Stimulated activated CD8-positive, alpha-beta memory T cell treated with anti-CD3 and anti-CD28 coated beads, Interleukin-2, amount 100 ng/mL, for 1 hour (primary cell): ENCODE data around the gene RAPGEF4.

Source experiments
- DNase-seq, 2 donors: peaks; one replicate each; pipeline ENCODE4 v3.0.0-alpha.2; 2020; ENCODE audit warnings: low read depth in 2 of 2

Gene RAPGEF4

DNA sequence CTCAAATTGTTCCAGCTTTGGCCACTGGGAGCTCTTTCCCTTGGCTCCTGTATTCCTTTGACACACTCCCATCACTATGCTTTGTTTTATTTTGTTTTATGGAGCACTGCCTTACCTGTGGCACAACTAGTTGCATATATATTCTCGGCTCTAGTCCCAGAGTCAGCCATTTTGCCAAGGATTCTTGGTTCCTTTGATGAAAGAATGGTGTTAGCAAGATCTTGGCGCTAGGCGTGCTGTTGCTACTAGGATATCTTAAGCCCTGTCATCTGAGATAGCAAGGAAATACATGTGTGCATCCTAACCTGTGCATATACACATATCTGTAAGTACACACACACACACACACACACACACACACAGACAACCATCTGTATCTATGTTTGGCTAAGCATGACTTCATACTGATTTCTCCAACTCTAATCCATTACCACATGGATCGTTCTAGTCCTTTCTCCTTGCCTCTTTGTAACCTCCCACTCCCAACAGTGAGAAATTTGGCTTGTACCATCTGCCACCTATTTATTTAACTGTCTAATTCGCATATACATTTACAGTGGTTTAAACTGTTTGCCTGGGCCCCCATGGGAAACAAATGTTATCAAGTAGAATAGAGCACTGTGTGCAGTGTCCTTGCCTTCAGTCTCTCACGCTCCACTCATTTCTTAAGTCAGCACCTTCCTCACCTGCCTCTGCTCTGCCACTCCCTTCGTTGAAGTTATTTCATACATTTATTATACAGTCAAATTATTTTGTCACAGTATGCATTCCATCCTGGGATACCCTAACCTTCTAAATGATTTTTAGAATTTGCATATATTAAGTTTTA is 202.5 kb downstream of the RAPGEF4 start:
- no peak for DNase-seq

DNA sequence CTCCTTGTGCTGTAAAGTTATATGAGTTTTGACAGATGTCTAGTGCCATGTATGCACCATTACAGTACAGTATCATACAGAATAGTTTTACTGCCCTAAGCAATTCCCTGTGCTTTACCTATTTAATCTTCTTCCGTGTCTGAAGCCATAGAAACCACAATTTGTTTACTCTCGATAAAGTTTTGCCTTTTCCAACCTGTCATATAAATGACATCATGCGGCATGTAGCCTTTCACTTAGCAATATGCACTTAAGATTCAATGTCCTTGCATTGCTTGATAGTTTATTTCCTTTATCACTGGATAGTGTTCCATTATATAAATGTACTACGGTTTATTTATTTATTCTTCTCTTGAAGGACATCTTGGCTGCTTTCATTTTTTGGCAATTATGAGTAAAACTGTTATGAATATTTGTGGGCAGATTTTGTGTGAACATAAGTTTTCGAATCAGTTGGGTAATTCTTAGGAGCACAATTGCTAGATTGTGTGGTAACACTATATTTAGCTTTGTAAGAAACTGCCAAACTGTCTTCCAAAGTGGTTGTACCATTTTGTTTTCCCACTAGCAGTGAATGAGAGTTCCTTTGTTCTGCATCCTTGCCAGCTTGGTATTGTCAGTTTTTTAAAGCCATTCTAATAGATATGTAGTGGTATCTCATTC is 203.2 kb downstream of the RAPGEF4 start:
- DNase-seq = no peak

DNA sequence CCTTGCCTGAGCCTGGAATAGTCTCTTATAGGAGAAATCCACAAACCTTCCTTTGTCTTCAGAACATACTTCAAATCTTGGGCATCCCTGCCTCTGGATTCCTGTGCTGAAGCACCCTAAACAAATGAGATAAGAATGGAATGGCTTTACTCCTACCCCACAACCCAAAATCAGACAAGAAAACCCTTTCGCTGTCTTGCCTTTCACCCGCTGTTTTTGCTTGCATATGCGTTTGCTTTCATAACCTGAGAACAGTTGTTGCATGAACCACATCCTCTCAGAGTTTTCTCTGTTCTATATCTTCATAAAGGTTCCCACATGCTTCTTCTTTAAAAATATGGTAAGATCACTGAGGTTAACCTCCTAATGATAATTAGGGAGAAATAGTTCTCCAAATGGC is 207.9 kb downstream of the RAPGEF4 start:
- DNase-seq = no peak

DNA sequence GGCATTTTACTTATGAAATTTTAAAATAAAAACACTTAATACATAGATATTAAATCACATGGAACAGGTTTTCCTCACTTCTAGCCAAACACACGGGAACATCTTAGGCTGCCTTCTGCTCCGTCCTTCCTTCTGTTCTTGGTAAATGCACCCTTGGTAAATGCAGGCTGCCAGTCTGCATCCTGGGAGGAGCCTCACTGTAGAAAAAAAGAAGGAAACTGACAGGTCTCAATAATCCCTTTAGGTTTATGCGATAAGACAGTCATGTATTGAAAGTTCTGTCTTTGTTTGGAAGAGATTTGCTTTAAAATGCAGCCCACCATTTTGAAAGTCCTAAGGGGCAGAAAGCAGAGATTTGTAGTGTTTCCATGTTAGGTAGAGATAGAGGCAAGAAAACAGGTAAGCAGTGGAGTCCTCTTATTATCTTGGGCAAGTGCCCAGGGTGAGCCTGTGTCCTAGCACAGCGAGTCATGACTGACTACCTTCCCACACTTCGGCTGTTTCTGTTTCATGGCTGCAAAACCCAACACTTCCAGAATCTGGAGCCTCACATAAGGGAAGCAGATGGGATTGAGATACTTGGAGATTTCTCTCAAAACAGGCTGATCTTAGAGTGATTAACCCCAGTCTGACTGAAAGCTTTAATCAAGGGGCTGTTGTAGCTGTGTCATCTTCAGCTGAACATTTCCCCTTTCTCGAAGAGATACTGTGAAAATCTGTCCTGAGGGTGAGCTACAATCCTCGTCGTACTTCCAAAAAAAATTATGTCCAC is 208.6 kb downstream of the RAPGEF4 start:
- DNase-seq = no peak

DNA sequence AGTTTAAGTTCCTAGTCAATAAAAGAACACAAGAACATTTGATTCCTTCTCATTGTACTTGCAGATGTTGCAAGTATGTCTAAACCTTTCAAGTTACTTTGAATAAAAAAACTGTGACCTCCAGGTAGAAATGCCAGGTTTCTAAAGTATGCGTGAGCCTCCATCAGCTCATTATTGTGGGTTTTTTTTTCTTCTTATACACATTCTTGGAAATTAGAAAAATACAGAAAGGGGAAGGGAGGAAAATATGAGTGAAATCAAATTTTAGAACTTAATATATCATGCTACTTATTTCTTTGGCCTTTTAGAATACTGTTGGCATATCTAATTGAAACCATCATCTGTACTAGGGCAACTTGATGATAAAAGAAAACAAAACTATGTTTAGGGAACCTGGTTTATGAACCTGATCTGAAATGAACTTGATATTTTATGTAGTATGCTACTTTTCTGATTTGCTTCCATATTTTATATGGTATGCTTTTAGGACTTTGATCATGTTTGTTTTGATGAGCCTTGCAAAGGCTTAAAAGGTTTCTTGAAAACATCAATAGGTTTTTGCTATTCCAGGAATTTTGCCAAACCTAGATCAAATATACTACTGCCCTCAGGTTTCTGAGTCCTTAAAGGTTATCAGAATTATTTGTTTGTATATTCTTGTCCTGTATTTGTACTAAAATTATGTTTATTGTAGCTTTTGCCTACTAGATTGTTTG is 209.3 kb downstream of the RAPGEF4 start:
- no peak for DNase-seq

DNA sequence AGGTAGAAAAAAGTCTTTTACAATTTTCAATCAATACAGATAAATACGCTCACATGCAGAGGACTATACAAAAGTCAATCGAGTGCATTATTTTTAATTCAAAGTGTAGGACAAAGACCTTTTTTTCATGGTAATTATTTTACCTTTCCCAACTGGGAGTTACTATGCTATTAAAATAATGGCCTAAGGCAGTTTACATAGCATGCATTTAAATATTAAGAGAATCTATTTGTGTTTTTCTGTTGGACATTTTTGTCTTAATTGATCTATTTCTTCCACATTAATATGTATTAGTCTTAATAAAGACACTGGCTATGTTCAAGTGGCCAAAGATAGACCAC is 209.8 kb downstream of the RAPGEF4 start:
- DNase-seq = no peak

GRCh38 chr2:172947461-172948153 is 212.0 kb downstream of the RAPGEF4 start:
- DNase-seq = no peak

DNA sequence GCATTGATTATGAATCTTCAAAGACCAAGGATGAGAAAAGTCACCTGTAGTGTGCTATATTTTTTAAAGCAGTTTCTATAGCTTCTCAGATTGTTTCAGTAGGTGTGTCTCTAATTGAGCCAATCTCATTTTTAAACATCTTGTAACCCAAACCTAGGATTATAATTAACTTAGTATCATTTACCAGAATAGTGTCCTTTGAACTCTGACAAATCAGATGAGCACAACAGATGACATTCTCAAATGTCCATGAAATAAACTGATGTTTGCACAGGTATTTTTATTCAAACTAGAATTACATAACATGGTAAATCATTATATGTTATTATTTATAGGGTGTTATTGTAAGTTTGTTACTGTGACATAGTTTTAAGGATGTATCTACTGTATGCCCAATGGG is 213.9 kb downstream of the RAPGEF4 start:
- no peak for DNase-seq

- DNase-seq = no peak
Measured at GRCh38 chr2:172950565-172950964, 214.9 kb downstream of the RAPGEF4 start.

- DNase-seq = no peak
Measured at GRCh38 chr2:172951554-172951953, 215.9 kb downstream of the RAPGEF4 start.

GRCh38 chr2:172953411-172953810 is 217.8 kb downstream of the RAPGEF4 start:
- no peak for DNase-seq

DNA sequence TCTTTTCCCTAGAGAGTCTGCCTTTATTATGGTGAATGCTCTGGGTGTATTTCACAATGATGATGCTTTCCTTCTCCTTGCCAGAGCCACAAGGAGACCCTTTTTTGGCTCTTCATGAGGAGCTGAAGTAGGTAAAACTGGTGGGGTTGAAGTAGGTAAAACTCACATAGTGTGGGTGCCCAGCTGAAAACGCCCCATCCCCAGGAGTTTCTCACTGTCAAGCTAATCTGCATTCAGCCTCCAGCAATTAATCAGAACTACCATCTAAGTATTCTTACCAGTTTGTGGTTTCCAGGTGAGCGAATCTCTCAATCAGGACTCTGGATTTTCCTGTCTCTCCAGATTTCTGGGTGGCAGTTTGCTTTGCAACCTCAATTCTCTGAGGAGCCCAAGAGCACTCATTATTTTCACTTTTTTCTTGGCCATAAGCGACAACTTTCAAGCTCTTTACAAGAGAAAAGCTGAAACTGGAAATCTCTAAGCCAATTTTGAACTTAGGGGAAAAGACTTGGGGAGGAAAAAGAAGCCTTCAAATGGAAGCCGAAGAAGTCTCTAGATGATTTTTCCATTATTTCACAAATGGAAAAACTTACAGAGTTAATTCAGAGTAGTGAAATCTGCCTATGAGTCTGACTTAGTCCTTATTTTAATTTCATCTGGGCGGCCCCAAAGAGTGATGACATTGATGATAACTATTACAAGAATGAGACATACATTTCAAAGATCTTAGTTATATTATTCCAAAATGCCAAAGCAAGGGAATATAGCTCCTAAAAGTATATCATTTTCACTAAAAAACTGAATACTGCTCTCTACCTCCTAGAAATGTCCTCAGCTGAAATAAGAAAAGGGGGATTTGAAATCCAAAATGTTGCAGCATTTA is 218.6 kb downstream of the RAPGEF4 start:
- no peak for DNase-seq

DNA sequence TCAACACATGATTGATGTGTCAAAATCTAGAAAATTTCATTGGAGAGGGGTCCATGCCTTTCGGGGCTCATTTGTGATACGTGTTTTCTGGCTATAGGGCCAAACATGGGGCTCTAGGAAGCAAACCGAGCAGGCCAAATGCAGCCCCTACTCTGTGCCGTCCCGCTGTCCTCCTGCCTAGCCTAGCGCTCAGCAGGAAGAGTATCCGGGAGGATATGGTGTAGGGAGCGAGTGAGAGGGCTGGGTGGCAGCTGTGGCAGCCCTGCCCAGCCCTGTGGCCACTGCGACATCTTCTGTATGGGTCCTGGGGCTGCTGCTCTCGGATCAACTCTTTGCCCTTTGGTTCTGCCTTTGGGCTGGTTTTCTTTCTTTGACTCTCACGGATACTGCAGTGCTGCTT is 219.9 kb downstream of the RAPGEF4 start:
- no peak for DNase-seq

GRCh38 chr2:172957734-172958133 is 222.1 kb downstream of the RAPGEF4 start:
- no peak for DNase-seq

GRCh38 chr2:172962082-172962481 is 226.4 kb downstream of the RAPGEF4 start:
- DNase-seq = no peak

DNA sequence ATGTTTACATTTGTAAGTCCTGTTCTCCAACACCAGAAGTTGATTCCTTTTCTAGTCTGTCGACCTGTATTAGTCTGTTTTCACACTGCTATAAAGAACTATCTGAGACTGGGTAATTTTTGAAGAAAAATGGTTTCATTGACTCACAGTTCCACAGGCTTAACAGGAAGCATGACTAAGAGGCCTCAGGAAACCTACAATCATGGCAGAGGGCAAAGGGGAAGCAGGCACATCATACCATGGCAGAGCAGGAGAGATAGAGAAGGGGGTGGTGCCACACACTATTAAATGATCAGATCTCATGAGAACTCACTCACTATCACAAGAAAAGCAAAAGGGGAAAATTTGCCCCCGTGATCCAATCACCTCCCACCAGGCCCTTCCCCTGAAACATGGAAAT is 227.2 kb downstream of the RAPGEF4 start:
- DNase-seq = no peak

- no peak for DNase-seq
Measured at GRCh38 chr2:172964511-172965139, 229.0 kb downstream of the RAPGEF4 start.

GRCh38 chr2:172965433-172966212 is 230.0 kb downstream of the RAPGEF4 start:
- DNase-seq = no peak
